HepG2 (cell line): ENCODE measurements around the gene TADA2B. TPM values are rescaled to one million over a fixed set of nuclear protein-coding genes. Genes with fewer than 3 reads are reported as not detected.
A peak's percentile ranks its signal among the peaks of the same experiment; 100 is the strongest.

Source experiments
- CHD4 ChIP-seq: fragments of 200-600 bp; sonication (generic); IDR thresholded peaks from 2 replicates; pipeline ENCODE4 v1.7.0; 2017; ENCODE audit warnings: mild to moderate bottlenecking, low read length, borderline replicate concordance
- ELF3 ChIP-seq: IDR thresholded peaks from 2 replicates; pipeline ENCODE4 v1.6.1; 2016; ENCODE audit warnings: missing genetic modification reagents, missing compliant biosample characterization
- GATA4 ChIP-seq: sonication (generic); IDR thresholded peaks from 2 replicates; pipeline ENCODE4 v1.6.1; 2016; ENCODE audit warnings: antibody characterized with exemption, low read depth, borderline replicate concordance
- KDM1A ChIP-seq: IDR thresholded peaks from 2 replicates; pipeline ENCODE4 v1.6.1; 2016; ENCODE audit warnings: missing compliant biosample characterization
- SATB2 ChIP-seq: sonication (generic); formaldehyde crosslinking; IDR thresholded peaks from 2 replicates; pipeline ENCODE4 v1.5.0; 2020; ENCODE audit warnings: missing genetic modification reagents
- SP140L ChIP-seq: sonication (generic); formaldehyde crosslinking; IDR thresholded peaks from 2 replicates; pipeline ENCODE4 v1.4.0; 2020; ENCODE audit warnings: missing genetic modification reagents, borderline replicate concordance
- SRF ChIP-seq: IDR thresholded peaks from 2 replicates; pipeline ENCODE4 v1.6.1; 2011; ENCODE audit warnings: mild to moderate bottlenecking, low read depth, low read length, moderate library complexity
- ZFP90 ChIP-seq: sonication (generic); formaldehyde crosslinking; IDR thresholded peaks from 2 replicates; pipeline ENCODE4 v1.8.0; 2022; ENCODE audit warnings: missing genetic modification reagents, mild to moderate bottlenecking, inconsistent platforms, borderline replicate concordance
- ZNF788 ChIP-seq: sonication (generic); formaldehyde crosslinking; IDR thresholded peaks from 2 replicates; pipeline ENCODE4 v1.5.0; 2020; ENCODE audit warnings: mild to moderate bottlenecking, missing genetic modification reagents, borderline replicate concordance
- polyA plus RNA-seq, 8 experiments: library from polyadenylated mRNA; depleted of rRNA in 3 of 8; stranded (reverse) in 7 of 8; unstranded in 1 of 8; fragments of >200 nt; fragmentation: Illumina TruSeq in 4 of 8; extraction: Trizol in 4 of 8; gene quantifications; 2 replicates each; pipeline versions ENCODE4 v1.2.1 to v1.2.3, GENCODE V29; 2011 to 2016; ENCODE audit warnings: low read depth in 4 of 8, missing spikeins in 1 of 8, mixed read lengths in 1 of 8; ENCODE audit not compliant: insufficient read depth in 1 of 8
- total RNA-seq, 5 experiments: library from RNA; depleted of rRNA; stranded (reverse); fragments of >200 nt; fragmentation: Illumina TruSeq; extraction: Trizol; gene quantifications; 2 replicates each; pipeline ENCODE4 v1.2.3, GENCODE V29; 2016; ENCODE audit warnings: low read depth in 1 of 5
- TF ChIP-seq, protein P1 (sequence below): sonication (generic); formaldehyde crosslinking; IDR thresholded peaks from 2 replicates; pipeline ENCODE4 v1.4.0; 2020; ENCODE audit warnings: mild to moderate bottlenecking, missing genetic modification reagents, borderline replicate concordance
- TF ChIP-seq, protein P2 (sequence below): sonication (generic); formaldehyde crosslinking; IDR thresholded peaks from 2 replicates; pipeline ENCODE4 v1.8.1; 2023; ENCODE audit warnings: mild to moderate bottlenecking, missing genetic modification reagents, borderline replicate concordance
- TF ChIP-seq, protein P3 (sequence below): sonication (generic); formaldehyde crosslinking; IDR thresholded peaks from 2 replicates; pipeline ENCODE4 v1.4.0; 2020; ENCODE audit warnings: mild to moderate bottlenecking, low read depth, missing genetic modification reagents
- TF ChIP-seq, protein P4 (sequence below): sonication (generic); formaldehyde crosslinking; IDR thresholded peaks from 2 replicates; pipeline ENCODE4 v1.5.0; 2020; ENCODE audit warnings: missing genetic modification reagents
- TF ChIP-seq, protein P5 (sequence below): sonication (generic); formaldehyde crosslinking; IDR thresholded peaks from 2 replicates; pipeline ENCODE4 v1.4.0; 2020; ENCODE audit warnings: missing genetic modification reagents, mild to moderate bottlenecking, borderline replicate concordance

Gene TADA2B
- total and polyA plus RNA-seq, 2 of the 13 experiments (the other 11 are each of a cell fraction or from before 2014, with no cell fraction given): 4.6 to 8.9 TPM

DNA sequence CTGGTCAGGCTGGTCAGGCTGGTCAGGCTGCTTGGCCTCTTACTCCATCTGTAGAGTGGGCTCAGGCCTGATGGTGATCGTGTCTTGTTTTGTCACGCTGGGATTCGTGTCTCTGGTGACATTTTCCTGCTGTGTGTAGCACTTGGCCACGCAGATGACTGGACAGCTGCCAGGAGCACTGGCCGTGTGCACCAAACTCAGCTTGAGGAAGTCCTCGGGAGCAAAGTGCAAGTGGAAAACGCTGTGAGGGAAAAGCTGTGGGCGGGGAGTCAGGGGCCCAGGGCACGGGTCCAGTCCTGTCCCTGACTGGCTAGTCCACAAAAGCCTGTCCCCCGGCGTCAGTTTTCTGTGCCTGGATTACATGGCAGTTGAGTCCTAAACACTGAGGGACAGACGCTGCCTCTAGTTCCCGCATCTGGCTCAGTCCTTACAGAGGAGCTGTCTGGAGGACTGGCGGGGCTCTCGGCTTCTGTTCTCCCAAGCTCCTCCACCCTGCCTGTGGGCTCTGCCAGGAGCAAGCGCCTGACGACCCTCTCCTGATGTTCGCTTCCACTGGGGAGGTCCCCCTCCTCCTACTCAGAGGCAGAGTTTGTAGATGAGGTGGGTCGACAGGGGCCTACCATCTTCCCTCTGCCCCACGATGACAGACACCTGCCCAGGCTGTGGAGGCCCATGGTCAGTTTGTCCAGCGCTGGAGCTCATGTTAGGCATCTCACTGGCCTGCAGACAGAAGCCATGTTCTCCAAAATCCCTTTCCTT lies 60.6 kb downstream of the TADA2B start (continued):
- TF ChIP-seq, protein P1, sequence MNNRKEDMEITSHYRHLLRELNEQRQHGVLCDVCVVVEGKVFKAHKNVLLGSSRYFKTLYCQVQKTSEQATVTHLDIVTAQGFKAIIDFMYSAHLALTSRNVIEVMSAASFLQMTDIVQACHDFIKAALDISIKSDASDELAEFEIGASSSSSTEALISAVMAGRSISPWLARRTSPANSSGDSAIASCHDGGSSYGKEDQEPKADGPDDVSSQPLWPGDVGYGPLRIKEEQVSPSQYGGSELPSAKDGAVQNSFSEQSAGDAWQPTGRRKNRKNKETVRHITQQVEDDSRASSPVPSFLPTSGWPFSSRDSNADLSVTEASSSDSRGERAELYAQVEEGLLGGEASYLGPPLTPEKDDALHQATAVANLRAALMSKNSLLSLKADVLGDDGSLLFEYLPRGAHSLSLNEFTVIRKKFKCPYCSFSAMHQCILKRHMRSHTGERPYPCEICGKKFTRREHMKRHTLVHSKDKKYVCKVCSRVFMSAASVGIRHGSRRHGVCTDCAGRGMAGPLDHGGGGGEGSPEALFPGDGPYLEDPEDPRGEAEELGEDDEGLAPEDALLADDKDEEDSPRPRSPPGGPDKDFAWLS: no peak
- no peak for TF ChIP-seq SRF
- no peak; the same call in 1 of the 2 replicates for TF ChIP-seq ZNF788 (CRISPR knock-in tag)
- no peak for TF ChIP-seq SP140L (CRISPR knock-in tag)
- TF ChIP-seq CHD4: no peak
- peak; percentile 70; the same call in 1 of the 2 replicates for TF ChIP-seq KDM1A (CRISPR knock-in tag)
- 0 out of 2 replicates have a peak, but pooled peaks have one; percentile 32 for TF ChIP-seq ZFP90 (CRISPR knock-in tag)
- TF ChIP-seq, protein P2, sequence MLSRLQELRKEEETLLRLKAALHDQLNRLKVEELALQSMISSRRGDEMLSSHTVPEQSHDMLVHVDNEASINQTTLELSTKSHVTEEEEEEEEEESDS (CRISPR knock-in tag): no peak
- TF ChIP-seq GATA4: no peak
- TF ChIP-seq, protein P3, sequence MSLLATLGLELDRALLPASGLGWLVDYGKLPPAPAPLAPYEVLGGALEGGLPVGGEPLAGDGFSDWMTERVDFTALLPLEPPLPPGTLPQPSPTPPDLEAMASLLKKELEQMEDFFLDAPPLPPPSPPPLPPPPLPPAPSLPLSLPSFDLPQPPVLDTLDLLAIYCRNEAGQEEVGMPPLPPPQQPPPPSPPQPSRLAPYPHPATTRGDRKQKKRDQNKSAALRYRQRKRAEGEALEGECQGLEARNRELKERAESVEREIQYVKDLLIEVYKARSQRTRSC: no peak
- TF ChIP-seq, protein P4, sequence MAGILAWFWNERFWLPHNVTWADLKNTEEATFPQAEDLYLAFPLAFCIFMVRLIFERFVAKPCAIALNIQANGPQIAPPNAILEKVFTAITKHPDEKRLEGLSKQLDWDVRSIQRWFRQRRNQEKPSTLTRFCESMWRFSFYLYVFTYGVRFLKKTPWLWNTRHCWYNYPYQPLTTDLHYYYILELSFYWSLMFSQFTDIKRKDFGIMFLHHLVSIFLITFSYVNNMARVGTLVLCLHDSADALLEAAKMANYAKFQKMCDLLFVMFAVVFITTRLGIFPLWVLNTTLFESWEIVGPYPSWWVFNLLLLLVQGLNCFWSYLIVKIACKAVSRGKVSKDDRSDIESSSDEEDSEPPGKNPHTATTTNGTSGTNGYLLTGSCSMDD (CRISPR knock-in tag): no peak
- TF ChIP-seq SATB2 (CRISPR knock-in tag): no peak
- TF ChIP-seq, protein P5, sequence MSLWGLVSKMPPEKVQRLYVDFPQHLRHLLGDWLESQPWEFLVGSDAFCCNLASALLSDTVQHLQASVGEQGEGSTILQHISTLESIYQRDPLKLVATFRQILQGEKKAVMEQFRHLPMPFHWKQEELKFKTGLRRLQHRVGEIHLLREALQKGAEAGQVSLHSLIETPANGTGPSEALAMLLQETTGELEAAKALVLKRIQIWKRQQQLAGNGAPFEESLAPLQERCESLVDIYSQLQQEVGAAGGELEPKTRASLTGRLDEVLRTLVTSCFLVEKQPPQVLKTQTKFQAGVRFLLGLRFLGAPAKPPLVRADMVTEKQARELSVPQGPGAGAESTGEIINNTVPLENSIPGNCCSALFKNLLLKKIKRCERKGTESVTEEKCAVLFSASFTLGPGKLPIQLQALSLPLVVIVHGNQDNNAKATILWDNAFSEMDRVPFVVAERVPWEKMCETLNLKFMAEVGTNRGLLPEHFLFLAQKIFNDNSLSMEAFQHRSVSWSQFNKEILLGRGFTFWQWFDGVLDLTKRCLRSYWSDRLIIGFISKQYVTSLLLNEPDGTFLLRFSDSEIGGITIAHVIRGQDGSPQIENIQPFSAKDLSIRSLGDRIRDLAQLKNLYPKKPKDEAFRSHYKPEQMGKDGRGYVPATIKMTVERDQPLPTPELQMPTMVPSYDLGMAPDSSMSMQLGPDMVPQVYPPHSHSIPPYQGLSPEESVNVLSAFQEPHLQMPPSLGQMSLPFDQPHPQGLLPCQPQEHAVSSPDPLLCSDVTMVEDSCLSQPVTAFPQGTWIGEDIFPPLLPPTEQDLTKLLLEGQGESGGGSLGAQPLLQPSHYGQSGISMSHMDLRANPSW (CRISPR knock-in tag): 0 out of 2 replicates have a peak, but pooled peaks have one; percentile 56
- TF ChIP-seq ELF3 (CRISPR knock-in tag): peak; percentile 71
